ENCODE results near the gene AKAP8L.

AKAP8L gene

DNA sequence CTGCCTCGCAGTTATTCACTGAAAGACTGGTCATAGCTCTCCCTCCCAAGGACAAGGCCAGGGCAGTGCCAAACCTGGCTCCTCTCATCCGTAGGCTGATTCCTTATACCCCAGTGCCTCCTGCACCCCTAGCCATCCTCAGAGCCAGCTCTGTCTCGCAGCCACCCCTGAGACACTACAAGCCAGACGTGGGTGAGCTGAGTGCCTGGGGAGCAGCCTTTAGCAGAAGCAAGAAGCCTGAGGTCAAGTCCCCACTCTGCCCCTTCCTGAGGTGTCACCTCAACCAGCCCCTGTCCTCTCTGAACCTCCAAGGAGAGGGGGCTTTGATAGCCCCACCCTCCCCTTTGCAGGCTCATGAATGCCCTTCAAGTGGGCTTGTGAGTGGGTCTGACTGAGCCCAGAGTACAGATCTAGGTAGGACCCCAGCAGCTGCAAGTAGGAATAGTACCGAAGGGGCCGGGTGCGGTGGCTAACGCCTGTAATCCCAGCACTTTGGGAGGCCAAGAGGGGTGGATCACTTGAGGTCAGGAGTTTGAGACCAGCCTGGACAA is 14.8 kb upstream of the AKAP8L start:
- no peak for DNase-seq (ENCODE audit: low spot score)

DNA sequence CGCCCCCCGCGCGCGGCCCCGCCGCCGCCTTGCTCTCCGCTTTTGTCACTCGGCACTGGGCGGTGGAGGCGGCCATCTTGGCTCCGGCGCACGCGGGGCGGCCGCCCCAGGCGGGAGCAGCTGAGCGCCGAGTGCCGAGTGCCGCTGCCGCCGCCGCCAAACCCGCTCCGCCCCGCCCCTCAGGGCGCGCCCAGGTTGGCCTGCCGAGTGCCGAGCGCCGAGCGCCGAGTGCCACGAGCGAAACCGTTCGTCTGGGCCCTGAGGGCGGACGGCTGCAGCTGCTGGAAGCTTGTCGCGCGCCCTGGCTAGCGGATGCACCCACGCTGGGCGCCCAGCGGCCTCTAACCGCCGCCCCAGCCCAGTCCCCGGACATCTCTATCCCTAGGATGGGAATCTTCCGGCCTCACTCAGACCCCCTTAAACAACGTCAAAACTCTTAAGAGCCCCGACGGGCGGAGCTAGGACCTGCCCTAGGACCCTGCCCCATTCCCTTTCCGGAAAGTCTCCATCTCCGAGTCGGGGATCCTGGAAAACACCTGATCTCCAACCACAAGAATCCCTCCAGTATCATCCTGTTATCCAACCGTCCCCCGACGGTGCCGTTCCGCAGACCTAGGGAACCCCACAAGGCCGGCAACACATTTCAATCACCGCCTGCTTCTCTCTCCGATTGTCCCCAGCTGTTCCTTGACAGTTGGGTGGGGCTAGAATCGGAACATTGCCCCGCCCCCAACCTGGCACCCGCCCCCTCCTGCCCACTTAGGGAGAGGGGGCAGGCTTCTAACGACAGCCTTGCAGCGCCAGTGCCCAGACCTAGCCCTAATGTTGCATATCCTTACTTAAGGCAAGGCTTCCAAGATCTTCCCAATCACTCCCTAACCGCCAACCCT is 14.1 kb upstream of the AKAP8L start:
- peak; percentile 93 for DNase-seq (ENCODE audit: low spot score)

DNA sequence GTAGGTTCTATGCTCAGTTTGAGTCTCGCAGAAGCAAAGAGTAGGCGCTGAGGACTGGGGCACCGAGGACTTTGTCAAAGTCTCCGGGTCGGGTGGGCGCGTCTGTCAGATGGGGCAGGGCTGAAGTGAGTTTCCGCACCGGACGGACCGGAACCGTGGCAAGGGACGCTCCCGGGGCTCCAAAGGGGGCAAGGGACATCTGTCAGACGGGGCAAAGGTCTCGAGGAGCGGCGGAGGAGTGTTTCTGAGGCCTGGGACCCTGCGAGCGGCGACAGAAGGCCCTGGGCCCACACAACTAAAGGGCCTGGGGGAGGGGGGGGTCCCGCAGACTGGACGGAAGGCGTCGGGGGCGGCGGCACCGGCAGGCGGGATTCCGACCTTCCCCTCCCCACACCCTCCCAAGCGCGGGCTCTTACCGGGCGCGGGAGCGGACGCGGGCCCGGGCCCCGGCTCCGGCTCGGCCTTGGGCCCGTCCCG is 13.3 kb upstream of the AKAP8L start:
- DNase-seq (ENCODE audit: low spot score): peak; percentile 9

DNA sequence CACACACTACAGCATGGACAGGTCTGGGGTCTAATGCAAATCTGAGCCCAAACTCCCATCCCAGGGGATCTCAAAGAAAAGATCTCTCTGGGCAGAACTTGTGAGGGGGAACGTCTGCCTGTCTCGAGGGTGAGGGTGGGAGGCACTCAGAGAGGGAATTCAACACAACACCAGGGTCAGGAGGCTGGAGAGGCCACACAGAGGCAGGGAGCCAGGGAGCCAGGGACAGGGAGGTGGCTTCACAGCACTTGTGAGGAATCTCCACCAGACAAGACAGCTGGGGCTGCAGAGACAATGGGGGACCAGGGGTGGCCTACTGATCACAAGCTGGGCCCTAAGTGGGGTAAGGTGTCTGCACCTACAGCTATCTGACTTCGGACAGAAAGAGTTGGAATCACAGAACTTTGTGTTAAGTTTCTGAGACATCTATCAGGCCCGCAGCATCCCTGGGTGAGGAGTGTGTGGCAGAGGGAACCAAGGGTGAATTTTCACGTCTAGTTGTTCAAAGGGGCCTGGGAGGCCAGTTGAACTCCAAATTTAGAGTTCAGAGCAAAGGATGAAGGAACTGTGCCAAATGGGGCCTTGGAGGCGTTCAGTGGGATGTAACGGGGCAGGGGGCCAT is 12.7 kb upstream of the AKAP8L start:
- DNase-seq (ENCODE audit: low spot score): no peak

DNA sequence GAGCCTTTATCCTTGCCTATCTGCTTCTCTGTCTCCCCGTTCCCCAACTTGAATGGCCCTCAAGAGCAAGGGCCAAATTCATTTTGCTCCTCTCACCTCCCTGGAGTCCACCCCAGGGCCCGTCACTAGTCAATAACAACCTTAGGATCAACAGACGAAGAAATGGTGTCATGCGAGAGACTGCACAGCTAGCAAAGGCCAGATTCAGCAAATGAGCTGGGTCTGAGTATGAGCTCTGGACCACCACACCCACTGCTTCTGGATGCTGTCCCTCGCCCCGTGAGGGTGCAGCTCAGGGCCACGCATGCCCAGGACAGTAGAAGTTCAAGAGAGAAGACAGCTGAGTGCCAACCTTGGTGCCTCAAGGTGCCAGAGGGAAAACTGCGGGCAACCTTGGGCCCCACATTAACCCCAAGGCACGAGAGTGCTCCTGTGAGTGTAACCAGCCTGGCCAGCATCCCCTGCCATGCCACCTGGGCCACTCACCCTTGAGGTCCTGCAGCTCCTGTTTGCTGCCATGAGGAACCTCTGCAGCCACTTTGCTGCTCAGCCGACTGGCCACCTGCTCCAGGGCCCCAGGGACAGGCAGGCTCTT is 11.8 kb upstream of the AKAP8L start:
- no peak for DNase-seq (ENCODE audit: low spot score)

DNA sequence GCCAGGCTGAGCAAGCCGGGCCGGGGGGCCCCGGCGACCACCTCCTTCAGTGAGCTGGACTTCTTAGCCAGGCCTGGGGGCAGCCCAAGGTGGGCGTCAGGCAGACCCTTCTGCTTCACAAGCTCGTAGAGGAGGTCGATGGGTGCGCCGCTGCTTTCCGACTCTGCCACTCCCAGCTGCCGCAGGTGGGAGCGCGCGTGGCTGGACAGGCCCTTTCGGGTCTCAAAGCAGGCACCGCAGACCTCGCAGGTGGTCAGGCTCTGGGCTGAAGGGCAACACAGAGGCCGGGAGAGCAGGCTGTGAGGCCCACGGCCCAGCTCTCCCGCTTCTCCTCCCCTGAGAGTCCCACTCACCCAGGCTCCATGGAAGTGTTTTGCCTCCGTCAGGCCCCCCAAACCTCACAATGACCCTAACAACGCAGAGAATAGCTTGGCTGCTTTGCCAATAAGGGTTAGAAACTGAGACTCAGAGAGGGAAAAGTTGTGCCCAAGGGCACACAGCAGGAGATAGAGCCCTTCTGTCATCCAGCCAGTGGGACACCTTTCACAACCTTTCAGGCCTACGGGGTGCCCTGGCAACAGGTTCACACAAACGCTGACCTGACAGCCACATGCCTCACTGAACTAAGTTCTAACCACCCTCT is 11.2 kb upstream of the AKAP8L start:
- no peak for DNase-seq (ENCODE audit: low spot score)

DNA sequence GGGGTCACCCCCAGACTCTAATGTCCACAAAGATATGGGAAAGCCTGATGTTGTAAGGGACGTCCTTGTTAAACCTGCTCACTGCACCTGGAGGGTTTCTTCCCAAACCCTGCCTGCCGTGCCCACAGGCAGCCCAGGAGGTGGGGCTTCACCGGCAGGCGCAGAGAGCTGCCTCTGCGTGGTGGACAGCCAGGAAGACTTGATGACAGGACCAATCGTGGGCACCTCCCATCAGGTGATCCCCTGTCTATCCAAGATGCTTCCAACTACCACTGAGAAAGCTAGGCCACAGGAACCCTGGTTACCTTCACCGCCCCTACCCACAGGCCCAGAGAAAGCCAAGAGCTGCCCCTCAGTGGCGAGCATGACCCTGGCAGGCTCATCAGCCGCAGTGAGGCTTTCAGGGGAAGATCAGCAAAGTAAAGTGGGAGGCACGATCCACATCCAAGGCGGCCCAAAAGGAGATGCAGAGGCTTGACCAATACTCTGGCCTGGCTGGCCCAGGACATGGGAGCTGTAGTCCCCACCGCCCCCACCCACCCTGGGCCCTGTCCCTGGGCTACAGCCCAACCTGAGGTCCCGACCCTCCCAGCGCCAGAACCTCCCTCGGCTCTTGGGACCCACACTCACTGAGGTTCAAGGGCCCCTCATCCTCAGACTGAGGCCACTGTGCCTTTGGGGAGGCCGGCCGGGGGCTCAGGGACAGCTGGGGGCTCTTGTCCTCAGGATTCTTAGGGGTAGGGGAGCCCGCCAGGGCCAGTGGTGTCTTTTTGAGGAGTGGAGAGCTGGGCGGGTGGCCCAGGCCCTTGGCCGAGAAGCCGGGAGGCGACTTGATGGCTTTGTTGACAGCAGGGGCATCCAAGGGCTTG is 10.4 kb upstream of the AKAP8L start:
- DNase-seq (ENCODE audit: low spot score): no peak

DNA sequence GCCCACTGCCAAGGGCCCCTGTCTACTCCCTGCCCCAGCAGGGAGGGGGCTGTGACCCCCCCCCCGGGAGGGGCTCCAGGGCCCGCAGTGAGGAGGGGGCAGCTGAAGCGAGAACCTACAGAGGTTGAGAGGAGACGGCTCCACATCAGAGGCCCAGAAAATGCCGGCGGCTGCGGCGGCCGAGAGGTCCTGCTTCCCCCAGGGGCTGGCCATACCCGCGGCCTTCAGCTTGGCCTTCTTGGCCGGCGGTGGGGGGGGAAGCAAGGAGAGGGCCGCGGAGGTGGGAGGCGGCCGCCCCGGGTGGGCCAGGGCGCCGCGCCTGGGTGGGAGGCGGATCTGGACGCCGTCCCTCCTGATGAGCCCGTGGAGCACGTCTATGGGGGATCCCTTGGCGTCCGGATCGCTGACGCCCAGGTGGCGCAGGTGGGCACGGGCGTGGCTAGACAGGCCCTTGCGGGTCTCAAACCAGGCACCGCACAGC is 9.2 kb upstream of the AKAP8L start:
- DNase-seq (ENCODE audit: low spot score): no peak

DNA sequence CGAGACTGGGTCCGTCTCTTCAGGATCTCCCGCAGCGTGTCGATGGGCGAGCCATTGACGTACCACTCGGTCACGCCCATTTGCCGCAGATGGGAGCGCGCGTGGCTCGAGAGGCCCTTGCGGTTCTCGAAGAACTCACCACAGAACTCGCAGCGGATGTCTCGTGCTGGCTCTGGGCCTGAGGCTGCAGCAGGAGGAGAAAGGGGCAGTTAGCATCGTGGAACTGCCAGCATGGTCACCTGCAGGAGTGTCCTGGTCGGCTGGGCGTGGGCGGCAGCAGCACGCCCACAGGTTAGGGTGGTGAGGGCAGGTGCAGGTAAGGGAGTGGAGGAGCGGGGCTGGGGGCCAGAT is 8.5 kb upstream of the AKAP8L start:
- no peak for DNase-seq (ENCODE audit: low spot score)

DNA sequence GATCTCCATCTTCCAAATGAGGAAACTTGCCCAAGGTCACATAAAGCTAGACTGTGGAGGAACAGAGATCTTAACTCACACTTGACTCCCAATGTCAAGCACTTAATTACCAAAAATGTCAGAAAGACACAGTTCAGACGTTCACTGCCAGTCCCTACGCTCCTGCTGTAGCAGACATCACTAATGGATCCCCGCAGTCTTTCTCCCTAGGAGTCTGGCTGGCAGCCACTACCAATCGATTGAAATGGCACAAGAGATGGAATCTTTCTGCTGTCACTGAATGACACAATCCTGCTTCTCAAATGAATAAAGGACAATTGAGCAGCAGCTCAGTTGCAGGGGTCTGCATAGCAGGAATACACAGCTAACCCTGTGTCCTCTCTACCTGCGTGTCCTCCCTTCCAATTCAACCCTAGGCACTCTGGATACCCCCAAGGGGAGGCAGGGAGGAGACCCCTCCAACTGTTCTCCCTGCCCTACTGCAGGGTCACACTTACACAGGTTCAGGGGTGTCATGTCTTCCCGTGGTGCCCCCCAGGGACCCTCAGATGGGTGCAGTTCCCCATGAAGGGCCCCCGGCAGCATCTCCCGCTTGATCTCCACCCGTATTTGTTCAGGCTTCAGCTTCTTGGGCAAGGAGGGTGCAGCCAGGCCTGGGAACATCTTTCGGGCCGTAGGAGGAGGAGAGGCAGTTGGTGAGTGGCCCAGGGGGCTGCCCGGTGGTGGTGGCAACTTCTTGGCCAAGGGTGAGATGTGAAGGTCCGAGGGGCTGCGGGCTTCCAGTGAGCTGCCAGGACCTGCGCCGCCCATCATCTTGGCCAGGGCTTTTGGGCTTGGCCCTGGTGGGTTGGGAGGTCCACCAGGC is 7.9 kb upstream of the AKAP8L start:
- peak; percentile 11 for DNase-seq (ENCODE audit: low spot score)

DNA sequence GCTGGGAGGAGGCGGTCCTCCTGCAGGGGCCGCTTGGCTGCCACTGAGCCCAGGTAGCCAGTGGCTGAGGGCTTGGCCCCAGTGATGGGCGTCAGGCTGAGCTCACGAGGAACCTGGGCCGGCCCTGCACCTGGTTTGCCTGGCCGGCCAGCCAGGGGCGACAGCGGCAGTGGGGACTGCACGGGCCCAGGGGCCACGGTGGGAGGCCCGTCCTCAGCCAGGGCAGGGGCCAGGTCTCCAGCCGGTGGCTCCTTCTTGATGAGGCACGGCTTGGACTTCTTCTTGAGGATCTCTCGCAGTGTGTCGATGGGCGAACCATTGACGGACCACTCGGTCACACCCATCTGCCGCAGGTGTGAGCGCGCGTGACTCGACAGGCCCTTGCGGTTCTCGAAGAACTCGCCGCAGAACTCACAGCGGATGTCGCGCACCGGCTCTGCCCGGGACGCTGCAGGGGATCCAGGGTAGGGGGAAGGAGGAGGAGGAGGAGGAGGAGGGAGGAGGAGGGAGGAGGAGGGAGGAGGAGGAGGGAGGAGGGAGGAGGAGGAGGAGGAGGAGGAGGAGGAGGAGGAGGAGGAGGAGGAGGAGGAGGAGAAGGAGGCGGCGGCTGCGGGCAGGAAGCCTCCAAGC is 6.6 kb upstream of the AKAP8L start:
- no peak for DNase-seq (ENCODE audit: low spot score)

DNA sequence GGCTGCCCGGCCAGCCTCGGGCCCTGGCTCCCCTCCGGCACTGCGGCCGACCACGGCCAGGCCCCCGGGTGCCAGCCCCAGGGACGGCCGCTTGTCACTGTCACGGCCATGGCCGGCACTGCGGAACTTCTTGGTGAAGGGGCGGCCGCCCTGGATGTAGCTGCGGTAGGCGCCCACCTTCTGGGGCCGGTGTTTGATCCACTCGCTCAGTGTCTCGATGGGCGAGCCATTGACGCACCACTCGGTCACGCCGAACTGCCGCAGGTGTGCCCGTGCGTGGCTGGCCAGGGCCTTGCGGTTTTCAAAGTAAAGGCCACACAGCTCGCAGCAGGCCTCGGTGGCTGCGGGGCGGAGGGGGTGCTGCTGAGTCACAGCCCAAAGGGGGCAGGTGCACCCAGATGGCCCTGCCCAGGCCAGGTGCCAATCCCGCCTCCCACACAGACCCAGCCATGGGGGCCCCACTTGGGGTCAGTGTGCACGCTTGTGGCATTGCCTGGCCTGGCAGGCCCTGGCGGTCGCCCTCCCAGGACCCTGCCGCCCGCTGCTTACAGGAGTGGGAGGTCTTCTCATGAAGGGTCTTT is 6.0 kb upstream of the AKAP8L start:
- DNase-seq (ENCODE audit: low spot score): no peak

DNA sequence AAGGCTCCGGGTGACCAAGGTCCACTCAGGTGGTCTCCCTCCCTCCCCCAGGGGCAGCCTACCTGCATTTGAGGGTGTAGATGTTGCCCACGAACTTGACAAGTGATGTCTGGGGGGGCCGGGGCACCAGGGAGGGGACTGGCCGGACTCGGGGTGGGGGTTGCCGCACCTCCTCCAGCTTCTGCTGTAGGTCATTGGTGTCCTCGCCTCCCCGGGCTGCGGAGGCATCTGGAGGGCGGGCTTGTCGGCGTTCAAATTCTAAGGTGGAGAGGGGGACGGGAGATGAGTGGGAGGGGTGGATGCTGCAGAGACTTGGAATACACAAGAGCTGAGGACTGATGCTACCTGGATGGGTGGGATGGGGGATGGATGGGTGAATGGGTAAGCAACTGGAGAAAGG is 5.3 kb upstream of the AKAP8L start:
- no peak for DNase-seq (ENCODE audit: low spot score)

DNA sequence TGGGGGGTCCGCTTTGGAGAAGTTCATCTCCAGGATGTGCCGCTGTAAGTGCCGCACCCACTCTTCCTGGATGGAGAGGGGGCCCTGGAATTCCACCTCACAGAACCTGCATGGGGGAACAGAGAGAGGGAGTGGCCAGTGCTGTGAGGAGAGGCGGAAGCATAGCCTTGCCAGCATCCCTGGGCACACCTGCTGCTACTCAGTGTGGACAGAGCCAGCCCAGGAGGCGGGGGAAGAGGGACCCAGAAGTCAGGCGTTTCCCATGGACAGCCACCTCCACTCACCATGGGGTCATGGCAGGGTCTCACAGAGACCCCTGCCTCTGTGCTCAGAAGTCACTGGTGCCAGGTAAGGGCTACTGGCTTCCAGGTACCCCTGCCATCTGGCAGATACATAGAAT is 4.3 kb upstream of the AKAP8L start:
- DNase-seq (ENCODE audit: low spot score): no peak

DNA sequence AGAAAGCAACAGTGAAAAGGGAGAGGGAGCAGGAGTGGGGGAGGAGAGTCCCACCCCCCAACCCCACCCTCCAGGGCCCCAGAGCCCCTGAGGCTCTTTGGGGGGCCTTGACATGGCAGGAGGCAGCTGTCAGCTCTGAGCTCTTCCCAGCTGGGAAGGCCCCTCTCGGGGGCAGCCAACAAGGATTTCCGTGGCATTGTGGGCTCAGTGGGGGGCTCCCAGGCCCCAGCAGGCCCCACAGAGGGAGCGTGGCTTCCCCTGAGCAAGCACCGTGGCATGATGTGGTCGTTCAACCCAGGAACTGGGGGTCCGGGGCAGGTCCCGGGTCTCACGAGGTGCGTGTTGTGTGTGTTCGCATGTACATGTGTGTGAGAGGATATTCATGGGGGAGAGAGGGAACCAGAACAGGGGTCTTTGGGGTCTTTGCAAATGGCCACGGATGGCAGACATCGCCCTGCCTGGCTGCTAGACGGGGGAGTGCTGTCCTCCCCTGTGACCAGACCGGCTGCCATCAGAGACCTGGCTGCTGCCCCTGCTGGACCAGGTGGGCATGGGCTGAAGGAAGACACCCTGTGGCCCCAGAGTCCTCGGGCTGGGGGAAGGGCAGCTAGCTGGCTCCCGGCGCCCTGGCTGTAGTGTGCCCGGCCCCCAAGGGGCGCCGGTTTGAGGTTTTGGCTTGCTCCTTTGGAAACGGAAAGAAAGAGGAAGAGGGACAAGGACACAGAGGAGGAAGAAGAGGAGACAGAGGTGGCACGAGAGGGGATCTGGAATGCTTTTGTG is 3.7 kb upstream of the AKAP8L start:
- no peak for DNase-seq (ENCODE audit: low spot score)

DNA sequence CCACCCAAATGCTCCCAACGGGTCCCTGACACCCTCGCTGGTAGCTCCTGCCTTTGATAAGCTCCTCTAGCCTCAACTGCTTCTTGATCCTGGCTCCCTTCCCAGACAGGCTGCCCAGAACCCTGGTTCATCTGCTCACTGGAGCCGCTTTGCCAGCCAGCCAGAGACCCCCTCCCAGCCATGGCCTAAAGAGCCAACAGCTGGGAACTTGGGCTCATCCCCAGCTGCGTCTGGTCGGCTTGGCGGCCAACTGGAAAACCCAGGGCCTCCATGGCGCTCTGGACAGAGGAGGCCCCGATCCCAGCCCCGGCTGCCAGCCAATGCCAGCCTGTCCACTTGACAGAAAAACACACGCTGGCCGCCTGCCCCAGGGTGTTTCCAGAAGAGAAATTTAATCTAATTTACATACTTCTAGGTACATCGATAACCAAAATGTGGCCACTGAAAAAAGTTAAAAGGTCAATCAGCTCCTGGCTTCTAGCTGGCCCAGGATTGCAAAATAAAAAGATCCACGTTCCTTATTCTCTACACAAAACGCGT is 3.0 kb upstream of the AKAP8L start:
- no peak for DNase-seq (ENCODE audit: low spot score)

DNA sequence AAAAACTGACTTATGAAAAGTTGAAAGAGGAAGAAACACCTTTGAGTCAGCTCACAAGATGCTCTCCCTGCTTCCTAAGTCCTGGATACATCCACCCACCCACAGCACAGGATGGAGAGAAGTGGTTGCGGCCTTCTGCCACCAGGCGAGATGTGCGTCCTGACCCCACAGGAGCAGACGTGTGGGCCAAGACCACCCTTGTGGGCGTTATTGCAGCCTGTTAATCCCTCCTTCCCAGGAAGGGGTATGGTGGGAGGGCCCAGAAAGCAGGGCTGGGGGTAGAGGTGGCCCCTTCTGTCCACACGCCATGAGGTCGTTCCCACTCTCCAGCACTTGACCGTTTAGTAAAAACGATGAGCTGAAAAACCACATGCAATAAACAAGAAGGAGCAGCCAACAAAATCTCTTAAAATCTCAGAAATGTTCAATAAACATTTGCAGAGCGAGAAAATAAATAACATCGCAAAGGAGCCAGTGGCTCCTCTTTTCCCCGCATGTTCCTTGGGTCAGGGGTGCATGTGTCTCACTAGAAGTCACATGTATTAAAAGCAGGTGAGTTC is 2.4 kb upstream of the AKAP8L start:
- no peak for DNase-seq (ENCODE audit: low spot score)

DNA sequence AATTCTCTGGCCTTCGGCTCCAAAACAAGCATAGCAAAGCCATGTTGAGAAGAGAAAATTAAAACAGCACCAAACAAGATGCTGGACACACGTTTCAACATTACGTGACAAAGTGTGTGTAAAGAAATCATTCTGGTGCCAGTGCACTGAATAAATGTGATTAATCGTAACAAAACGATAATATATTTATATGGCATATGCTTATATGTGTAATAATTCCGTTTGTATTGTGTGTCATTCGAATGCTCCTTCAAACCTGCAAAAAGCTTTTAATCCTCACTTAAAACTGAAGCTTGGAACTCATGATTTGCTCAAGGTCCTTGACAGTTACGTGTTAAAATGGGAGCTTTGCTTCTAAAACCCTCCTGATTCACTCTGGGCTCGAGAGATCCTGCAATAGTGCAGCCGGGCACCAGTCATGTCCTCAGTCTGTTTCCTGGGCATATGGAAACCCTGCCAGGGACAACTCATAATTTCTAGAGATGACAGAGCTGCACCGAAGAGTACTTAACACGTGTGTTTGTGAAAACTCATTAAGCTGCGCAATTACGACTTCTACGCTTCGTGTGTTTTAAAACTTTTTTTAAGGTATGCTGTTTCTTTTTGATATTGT is 731 bp upstream of the AKAP8L start:
- DNase-seq (ENCODE audit: low spot score): no peak

Measured in hematopoietic multipotent progenitor cell treated with erythropoietin and hydrocortisone succinate and interleukin-3 and kit ligand, for 15 days (in vitro differentiated cells).